Sigmoid colon (tissue), 4 donors: ENCODE data around the gene HSFX3.

Source experiments
- CTCF ChIP-seq, 4 experiments: fragments of 450-650 bp in 3 of 4; fragments of 200-600 bp in 1 of 4; IDR thresholded peaks; one replicate each; pipeline ENCODE4 v1.5.1; 2016 to 2019; ENCODE audit warnings: antibody characterized with exemption in 4 of 4, mild to moderate bottlenecking in 3 of 4, moderate library complexity in 2 of 4
- EP300 ChIP-seq, 4 donors: sonication (generic); formaldehyde crosslinking; IDR thresholded peaks; one replicate each; pipeline ENCODE4 v1.6.1; 2017; ENCODE audit warnings: antibody characterized with exemption in 4 of 4
- POLR2A ChIP-seq, 2 donors: fragments of 450-650 bp; IDR thresholded peaks; one replicate each; pipeline ENCODE4 v1.6.1; 2016; ENCODE audit warnings: antibody characterized with exemption in 2 of 2, mild to moderate bottlenecking in 2 of 2, moderate library complexity in 2 of 2

GRCh38 chrX:149499766-149500165 is 50.0 kb downstream of the HSFX3 start:
- TF ChIP-seq CTCF (IDR thresholded peaks at IDR 0.05) = no peak
- TF ChIP-seq EP300 (IDR thresholded peaks at IDR 0.05) = no peak
- TF ChIP-seq POLR2A (IDR thresholded peaks at IDR 0.05) = no peak
